Measurements from ENCODE around the gene CD68.

DNA sequence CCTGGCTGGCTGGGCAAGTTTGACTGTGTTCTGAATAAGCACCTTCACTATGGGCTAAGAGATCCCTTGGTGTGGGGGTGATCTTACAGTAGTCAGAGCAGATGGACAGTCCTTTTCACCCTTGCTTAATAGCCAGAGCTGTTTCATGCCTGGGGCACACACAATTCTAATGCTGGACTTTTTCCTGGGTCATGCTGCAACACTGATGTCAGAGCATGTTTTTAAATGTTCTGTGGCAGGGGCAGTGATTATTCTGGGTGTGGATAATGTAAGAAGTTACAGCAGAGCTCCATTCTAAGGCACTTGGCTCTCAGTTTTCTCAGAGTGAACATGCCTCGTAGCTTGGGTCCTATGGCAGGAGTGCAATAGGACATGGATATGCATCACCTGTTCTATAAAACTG is 4.0 kb upstream of the CD68 start:
- TF ChIP-seq GATA2 (IDR thresholded peaks at IDR 0.05; ENCODE audit: low read depth, low read length): no peak
- TF ChIP-seq GATA3 (IDR thresholded peaks at IDR 0.05; ENCODE audit: low read depth, low read length): no peak
